ENCODE measurements around the gene NUBP2. TPM values are rescaled to one million over a fixed set of nuclear protein-coding genes. Genes with fewer than 3 reads are reported as not detected.

Gene NUBP2
- total RNA-seq, 1 donor from 2014 or later: 82.9 TPM

DNA sequence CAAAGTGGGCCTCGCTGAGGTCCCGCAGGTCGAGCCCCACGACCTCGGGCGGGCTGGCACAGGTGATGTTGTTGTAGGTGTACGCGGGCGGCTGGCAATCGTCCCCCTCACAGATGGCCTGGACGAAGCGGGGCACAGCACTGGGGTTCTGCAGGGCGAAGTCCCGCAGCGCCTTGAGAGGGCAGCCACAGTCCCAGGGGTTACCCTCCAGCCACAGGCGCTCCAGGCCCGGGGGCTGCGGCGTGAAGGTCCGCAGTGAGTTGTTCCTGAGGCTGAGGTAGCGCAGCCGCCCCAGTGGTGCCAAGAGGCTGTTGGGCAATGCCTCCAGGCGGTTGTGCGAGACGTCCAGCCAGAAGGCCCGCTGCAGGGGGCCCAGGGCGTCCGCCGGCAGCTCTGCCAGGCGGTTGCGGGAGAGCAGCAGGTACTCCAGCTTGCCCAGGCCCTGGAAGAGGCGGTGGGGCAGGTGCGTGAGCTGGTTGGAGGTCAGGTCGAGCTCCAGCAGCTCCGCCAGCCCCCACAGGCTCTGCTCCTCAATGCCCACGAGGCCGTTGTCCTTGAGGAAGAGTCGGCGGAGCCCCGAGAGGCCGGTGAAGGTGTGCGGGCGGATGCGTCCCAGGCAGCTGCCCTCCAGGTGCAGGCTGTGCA is 8.0 kb downstream of the NUBP2 start:
- Histone ChIP-seq H3K36me3 (ENCODE audit: control insufficient read depth, insufficient read depth, low read length) (peaks cover 12% of the 10 kb centered on the region), H3K4me3 (ENCODE audit: low read depth, low read length) (no peak overlapping the region), H3K27me3 (ENCODE audit: control insufficient read depth, insufficient read depth, low read length) (no peaks in the 10 kb centered on the region)
- DNase-seq (ENCODE audit: low read depth) (no peak), FAIRE-seq (no peak)
- no peak for TF ChIP-seq CTCF (IDR thresholded peaks at IDR 0.05; ENCODE audit: insufficient read depth, low read length, severe bottlenecking)

- Histone ChIP-seq H3K36me3 (ENCODE audit: control insufficient read depth, insufficient read depth, low read length) (peaks cover 10% of the 10 kb centered on the region), H3K27me3 (ENCODE audit: control insufficient read depth, insufficient read depth, low read length) (no peaks in the 10 kb centered on the region), H3K4me3 (ENCODE audit: low read depth, low read length) (no peak overlapping the region)
- TF ChIP-seq CTCF (IDR thresholded peaks at IDR 0.05; ENCODE audit: insufficient read depth, low read length, severe bottlenecking): no peak
- DNase-seq (ENCODE audit: low read depth) (no peak), FAIRE-seq (no peak)
Measured at GRCh38 chr16:1791256-1791942, 8.6 kb downstream of the NUBP2 start.

- no peak for TF ChIP-seq CTCF (IDR thresholded peaks at IDR 0.05; ENCODE audit: insufficient read depth, low read length, severe bottlenecking)
- DNase-seq (ENCODE audit: low read depth): no peak
- no peak for FAIRE-seq
- H3K4me3 ChIP-seq (ENCODE audit: low read depth, low read length): no peak overlapping the region
- no peaks in the 10 kb centered on the region for H3K27me3 ChIP-seq (ENCODE audit: control insufficient read depth, insufficient read depth, low read length)
- peaks cover 7% of the 10 kb centered on the region for H3K36me3 ChIP-seq (ENCODE audit: control insufficient read depth, insufficient read depth, low read length)
Measured at GRCh38 chr16:1791943-1792812, 9.4 kb downstream of the NUBP2 start.

DNA sequence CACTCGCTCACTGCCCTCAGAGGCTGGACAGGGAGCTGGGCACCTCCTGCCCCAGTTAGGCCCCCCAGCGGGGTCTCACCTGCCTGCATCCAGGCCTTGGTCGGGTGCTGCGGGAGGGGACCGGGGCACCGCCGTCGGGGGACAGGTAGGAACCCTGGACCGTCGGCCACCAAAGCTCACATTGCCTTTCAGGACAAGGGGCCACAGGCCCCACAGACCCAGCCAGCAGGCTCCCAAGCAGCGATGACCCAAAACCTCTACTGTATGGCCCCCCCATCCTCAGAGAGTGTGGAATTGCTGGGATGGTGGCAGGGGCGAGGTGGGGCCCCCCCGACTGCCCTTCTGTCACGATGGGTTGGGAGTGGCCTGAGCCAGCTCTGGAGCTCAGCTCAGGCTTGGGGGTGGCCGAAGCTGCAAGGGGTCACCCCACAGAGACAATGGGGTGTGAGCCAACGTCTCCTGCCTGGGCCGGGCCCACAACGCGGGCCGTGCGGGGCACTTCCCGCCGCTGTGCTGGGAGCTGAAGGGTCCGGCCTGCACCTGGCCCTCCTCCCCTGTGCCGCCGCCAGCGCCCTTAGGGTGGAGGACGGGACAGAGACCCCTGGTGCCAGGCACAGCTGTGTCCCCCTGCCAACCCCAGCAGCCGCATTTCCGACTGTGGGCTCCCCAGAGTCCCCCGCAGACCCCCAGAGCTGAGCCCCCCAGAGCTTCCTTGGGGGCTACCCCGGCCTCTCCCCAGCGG is 10.2 kb downstream of the NUBP2 start:
- FAIRE-seq (no peak), DNase-seq (ENCODE audit: low read depth) (no peak)
- peaks cover 7% of the 10 kb centered on the region for H3K36me3 ChIP-seq (ENCODE audit: control insufficient read depth, insufficient read depth, low read length)
- TF ChIP-seq CTCF (IDR thresholded peaks at IDR 0.05; ENCODE audit: insufficient read depth, low read length, severe bottlenecking): no peak
- H3K27me3 ChIP-seq (ENCODE audit: control insufficient read depth, insufficient read depth, low read length): no peaks in the 10 kb centered on the region
- no peak overlapping the region for H3K4me3 ChIP-seq (ENCODE audit: low read depth, low read length)

DNA sequence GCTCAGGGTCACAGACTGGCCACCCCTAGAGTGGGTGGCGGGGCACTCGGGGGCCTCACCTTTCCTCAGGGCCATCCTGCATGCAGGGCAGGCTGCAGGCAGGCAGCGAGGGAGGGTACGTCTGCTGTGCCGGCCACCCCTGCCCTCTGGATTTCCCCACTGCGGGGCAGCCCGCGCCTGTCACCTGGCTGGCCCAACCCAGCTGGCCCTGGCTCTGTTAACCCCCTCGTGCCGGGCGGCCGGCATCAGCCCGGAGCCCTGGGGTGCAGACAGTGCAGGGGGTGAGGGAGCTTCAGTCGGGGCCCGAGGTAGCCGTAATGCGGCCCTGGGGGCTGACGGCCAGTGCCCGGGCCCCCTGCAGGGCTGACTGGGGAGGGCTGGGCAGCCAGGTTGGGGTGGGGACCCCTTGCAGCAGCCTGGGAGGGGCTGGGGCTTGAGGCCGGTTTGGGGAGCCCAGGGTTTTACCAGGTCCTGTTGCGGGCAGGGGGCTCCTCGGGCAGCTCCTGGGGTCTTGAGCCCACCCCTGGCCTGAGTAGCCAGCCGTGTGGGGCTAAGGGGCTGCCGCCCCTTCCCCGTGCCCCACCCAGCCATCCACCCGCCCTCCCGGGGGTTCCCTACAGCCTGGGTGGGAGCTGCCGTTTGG is 10.9 kb downstream of the NUBP2 start, which contains the start of gene IGFALS:
IGFALS (minus strand) TSS at position 128 of the 643 bp plus-strand sequence; CDS start at position 75, 53 bp downstream.
- Histone ChIP-seq H3K27me3 (ENCODE audit: control insufficient read depth, insufficient read depth, low read length) (no peaks in the 10 kb centered on the region), H3K4me3 (ENCODE audit: low read depth, low read length) (no peak within 1 kb of the TSS), H3K36me3 (ENCODE audit: control insufficient read depth, insufficient read depth, low read length) (peaks cover 5% of the 10 kb centered on the region)
- no peak for TF ChIP-seq CTCF (IDR thresholded peaks at IDR 0.05; ENCODE audit: insufficient read depth, low read length, severe bottlenecking)
- no peak for DNase-seq (ENCODE audit: low read depth)
- FAIRE-seq: no peak

All from bronchial epithelial cell (primary cell).